ENCODE data around the gene ARV1. TPM values are rescaled to one million over a fixed set of nuclear protein-coding genes. Genes with fewer than 3 reads are reported as not detected.

Gene ARV1
- polyA plus RNA-seq, 1 donor (not counting 4 experiments of a cell fraction or from before 2014, with no cell fraction given) = 38.1 TPM

GRCh38 chr1:230971771-230972170 is 7.1 kb upstream of the ARV1 start:
- no peak overlapping the region for H3K9ac ChIP-seq (ENCODE audit: control insufficient read depth, extremely low read depth, insufficient read depth, low read length)
- H3K4me1 ChIP-seq (ENCODE audit: control insufficient read depth, extremely low read depth, insufficient read depth, low read length) = no peaks in the 10 kb centered on the region
- no peak overlapping the region for H3K27ac ChIP-seq (ENCODE audit: control insufficient read depth, insufficient read depth, low read length)
- DNase-seq (ENCODE audit: low read depth, low spot score) (no peak), FAIRE-seq (no peak)
- H4K20me1 ChIP-seq (ENCODE audit: control insufficient read depth, extremely low read depth, insufficient read depth, low read length) = no peaks in the 10 kb centered on the region
- H3K4me2 ChIP-seq (ENCODE audit: control insufficient read depth, extremely low read depth, insufficient read depth, low read depth, low read length) = no peak overlapping the region
- H3K9me1 ChIP-seq (ENCODE audit: control insufficient read depth, extremely low read depth, insufficient read depth, low read length) = no peaks in the 10 kb centered on the region
- peaks cover 4% of the 10 kb centered on the region for H3K79me2 ChIP-seq (ENCODE audit: control insufficient read depth, insufficient read depth, low read length)
- no peaks in the 10 kb centered on the region for H3K27me3 ChIP-seq (ENCODE audit: control insufficient read depth, extremely low read depth, insufficient read depth, low read length)
- no peaks in the 10 kb centered on the region for H3K9me3 ChIP-seq (ENCODE audit: control insufficient read depth, low read depth, low read length)
- H3K36me3 ChIP-seq (ENCODE audit: control insufficient read depth in 2 of 2, extremely low read depth in 1 of 2, insufficient read depth in 2 of 2, low read length in 2 of 2) = peaks cover 2 to 9% of the 10 kb centered on the region in 2 experiments
- no peak for TF ChIP-seq EZH2 (IDR thresholded peaks at IDR 0.05; ENCODE audit: low read length)
- TF ChIP-seq, protein P1, sequence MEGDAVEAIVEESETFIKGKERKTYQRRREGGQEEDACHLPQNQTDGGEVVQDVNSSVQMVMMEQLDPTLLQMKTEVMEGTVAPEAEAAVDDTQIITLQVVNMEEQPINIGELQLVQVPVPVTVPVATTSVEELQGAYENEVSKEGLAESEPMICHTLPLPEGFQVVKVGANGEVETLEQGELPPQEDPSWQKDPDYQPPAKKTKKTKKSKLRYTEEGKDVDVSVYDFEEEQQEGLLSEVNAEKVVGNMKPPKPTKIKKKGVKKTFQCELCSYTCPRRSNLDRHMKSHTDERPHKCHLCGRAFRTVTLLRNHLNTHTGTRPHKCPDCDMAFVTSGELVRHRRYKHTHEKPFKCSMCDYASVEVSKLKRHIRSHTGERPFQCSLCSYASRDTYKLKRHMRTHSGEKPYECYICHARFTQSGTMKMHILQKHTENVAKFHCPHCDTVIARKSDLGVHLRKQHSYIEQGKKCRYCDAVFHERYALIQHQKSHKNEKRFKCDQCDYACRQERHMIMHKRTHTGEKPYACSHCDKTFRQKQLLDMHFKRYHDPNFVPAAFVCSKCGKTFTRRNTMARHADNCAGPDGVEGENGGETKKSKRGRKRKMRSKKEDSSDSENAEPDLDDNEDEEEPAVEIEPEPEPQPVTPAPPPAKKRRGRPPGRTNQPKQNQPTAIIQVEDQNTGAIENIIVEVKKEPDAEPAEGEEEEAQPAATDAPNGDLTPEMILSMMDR (optimal IDR thresholded peaks at IDR 0.05 in 1 of 3, IDR thresholded peaks at IDR 0.05 in 1 of 3, conservative IDR thresholded peaks at IDR 0.05 in 1 of 3; ENCODE audit: extremely low read depth in 1 of 3, insufficient read depth in 2 of 3, low read length in 3 of 3) = no peak
- dilution Hi-C loops (cut with MboI; ENCODE audit: extremely low pct_ligation_motif_present, low sequenced_read_pairs) = no loop called here
- no peak overlapping the region for H3K4me3 ChIP-seq (ENCODE audit: control insufficient read depth in 2 of 3, extremely low read depth in 1 of 3, insufficient read depth in 2 of 3, low read depth in 1 of 3, low read length in 3 of 3)
- no peak overlapping the region for H2AFZ ChIP-seq (ENCODE audit: control insufficient read depth, low read length)

DNA sequence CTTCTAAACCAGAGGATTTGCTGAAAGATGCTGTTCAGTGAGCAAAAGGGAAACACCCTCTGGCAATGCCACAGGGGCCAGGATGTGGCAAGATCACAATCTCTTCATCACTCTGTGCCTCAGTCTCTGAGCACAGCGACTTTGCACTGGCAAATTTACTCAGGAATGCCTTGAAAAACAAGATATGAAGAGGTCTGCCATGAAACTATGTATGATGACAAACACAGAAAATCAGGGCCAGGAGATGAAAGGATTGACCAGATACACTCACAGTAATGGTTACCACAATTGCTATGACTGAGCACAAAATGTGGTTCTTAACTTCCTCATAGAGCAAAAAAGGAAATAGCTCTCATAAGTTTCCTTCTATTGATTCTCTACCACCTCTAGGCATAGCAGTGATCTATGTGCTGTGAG is 6.0 kb upstream of the ARV1 start:
- H3K27me3 ChIP-seq (ENCODE audit: control insufficient read depth, extremely low read depth, insufficient read depth, low read length) = no peaks in the 10 kb centered on the region
- no peak overlapping the region for H3K9ac ChIP-seq (ENCODE audit: control insufficient read depth, extremely low read depth, insufficient read depth, low read length)
- H3K9me1 ChIP-seq (ENCODE audit: control insufficient read depth, extremely low read depth, insufficient read depth, low read length) = no peaks in the 10 kb centered on the region
- H3K4me1 ChIP-seq (ENCODE audit: control insufficient read depth, extremely low read depth, insufficient read depth, low read length) = peaks cover 9% of the 10 kb centered on the region
- H3K36me3 ChIP-seq (ENCODE audit: control insufficient read depth in 2 of 2, extremely low read depth in 1 of 2, insufficient read depth in 2 of 2, low read length in 2 of 2) = peaks cover 2 to 9% of the 10 kb centered on the region in 2 experiments
- FAIRE-seq (no peak), DNase-seq (ENCODE audit: low read depth, low spot score) (no peak)
- H3K4me2 ChIP-seq (ENCODE audit: control insufficient read depth, extremely low read depth, insufficient read depth, low read depth, low read length) = no peak overlapping the region
- dilution Hi-C loops (cut with MboI; ENCODE audit: extremely low pct_ligation_motif_present, low sequenced_read_pairs) = no loop called here
- no peak overlapping the region for H2AFZ ChIP-seq (ENCODE audit: control insufficient read depth, low read length)
- no peaks in the 10 kb centered on the region for H3K9me3 ChIP-seq (ENCODE audit: control insufficient read depth, low read depth, low read length)
- H3K27ac ChIP-seq (ENCODE audit: control insufficient read depth, insufficient read depth, low read length) = no peak overlapping the region
- H3K4me3 ChIP-seq (ENCODE audit: control insufficient read depth in 2 of 3, extremely low read depth in 1 of 3, insufficient read depth in 2 of 3, low read depth in 1 of 3, low read length in 3 of 3) = no peak overlapping the region
- H4K20me1 ChIP-seq (ENCODE audit: control insufficient read depth, extremely low read depth, insufficient read depth, low read length) = no peaks in the 10 kb centered on the region
- TF ChIP-seq, protein P1 (optimal IDR thresholded peaks at IDR 0.05 in 1 of 3, IDR thresholded peaks at IDR 0.05 in 1 of 3, conservative IDR thresholded peaks at IDR 0.05 in 1 of 3; ENCODE audit: extremely low read depth in 1 of 3, insufficient read depth in 2 of 3, low read length in 3 of 3) = no peak
- no peak for TF ChIP-seq EZH2 (IDR thresholded peaks at IDR 0.05; ENCODE audit: low read length)
- H3K79me2 ChIP-seq (ENCODE audit: control insufficient read depth, insufficient read depth, low read length) = peaks cover 15% of the 10 kb centered on the region
